Erythroblast (primary cell): ENCODE results near the gene RUSC1.
"Not testable (repeated sequence)": the region's sequence is repeated elsewhere in the genome, so short reads cannot be mapped to it uniquely, and the experiment has no call there.

Source experiments
- GATA1 ChIP-seq: IDR thresholded peaks from 2 replicates; pipeline ENCODE4 v1.6.1; 2011; ENCODE audit warnings: low read depth, mild to moderate bottlenecking, control low read depth, low read length, moderate library complexity
- POLR2A ChIP-seq: IDR thresholded peaks from 2 replicates; pipeline ENCODE4 v1.6.1; 2011; ENCODE audit warnings: mild to moderate bottlenecking, low read length

- not testable (repeated sequence) for TF ChIP-seq POLR2A, GATA1
These were observed 8.2 kb downstream of the RUSC1 start for GRCh38 chr1:155328856-155329255.
